Left hindlimb (tissue), 1 donor: ENCODE data around the gene RPS6KA4.

Experiments used
- DNase-seq: peaks from one replicate; pipeline ENCODE4 v3.0.0-alpha.2; 2018

RPS6KA4 gene

GRCh38 chr11:64349404-64349803, 9.6 kb upstream of the RPS6KA4 start:
- DNase-seq, result no peak

- no peak for DNase-seq
These were observed 7.8 kb upstream of the RPS6KA4 start for GRCh38 chr11:64351136-64351631.

- DNase-seq, result no peak
These were observed 6.6 kb upstream of the RPS6KA4 start for GRCh38 chr11:64352099-64352994.

- DNase-seq, result no peak
These were observed 5.8 kb upstream of the RPS6KA4 start for GRCh38 chr11:64352995-64353714.

- no peak for DNase-seq
These were observed 5.1 kb upstream of the RPS6KA4 start for GRCh38 chr11:64353715-64354506.

- peak; percentile 78 for DNase-seq
These were observed 3.7 kb upstream of the RPS6KA4 start for GRCh38 chr11:64355078-64355940.

- no peak for DNase-seq
These were observed 2.2 kb upstream of the RPS6KA4 start for GRCh38 chr11:64356498-64357411.

GRCh38 chr11:64357446-64357845, 1.5 kb upstream of the RPS6KA4 start:
- DNase-seq, result no peak

- no peak for DNase-seq
These were observed 942 bp upstream of the RPS6KA4 start for GRCh38 chr11:64357904-64358535.

- DNase-seq, result no peak
These were observed 441 bp upstream of the RPS6KA4 start for GRCh38 chr11:64358536-64358906.

GRCh38 chr11:64359712-64360445, 917 bp downstream of the RPS6KA4 start:
- DNase-seq, result no peak

GRCh38 chr11:64360448-64360921, 1.5 kb downstream of the RPS6KA4 start:
- DNase-seq, result no peak

GRCh38 chr11:64361659-64362058, 2.7 kb downstream of the RPS6KA4 start:
- no peak for DNase-seq

GRCh38 chr11:64362339-64362738, 3.4 kb downstream of the RPS6KA4 start:
- DNase-seq, result no peak

GRCh38 chr11:64364435-64364834, 5.5 kb downstream of the RPS6KA4 start:
- no peak for DNase-seq

GRCh38 chr11:64364911-64365310, 5.9 kb downstream of the RPS6KA4 start:
- no peak for DNase-seq

- no peak for DNase-seq
These were observed 7.8 kb downstream of the RPS6KA4 start for GRCh38 chr11:64366751-64367150.

- no peak for DNase-seq
These were observed 9.1 kb downstream of the RPS6KA4 start for GRCh38 chr11:64367931-64368672.

- no peak for DNase-seq
These were observed 9.7 kb downstream of the RPS6KA4 start for GRCh38 chr11:64368673-64369074.
